Uterus (tissue), 4 donors: ENCODE data around the gene ERMN. TPM values are rescaled to one million over a fixed set of nuclear protein-coding genes. Genes with fewer than 3 reads are reported as not detected.

Source experiments
- DNase-seq, 2 donors: peaks; one replicate each; pipeline ENCODE4 v3.0.0-alpha.2; 2019 to 2020
- H3K27ac ChIP-seq, 2 donors: fragments of 200-600 bp; sonication (generic); 1 replicate in 1 of 2; 2 replicates in 1 of 2; pipeline ENCODE4 v1.5.1; 2016 to 2018
- H3K27me3 ChIP-seq, 2 donors: fragments of 200-600 bp; sonication (generic); one replicate each; pipeline ENCODE4 v1.5.1; 2018 to 2019; ENCODE audit warnings: control low read depth in 1 of 2
- H3K36me3 ChIP-seq, 2 donors: fragments of 200-600 bp; sonication (generic); one replicate each; pipeline ENCODE4 v1.5.1; 2019; ENCODE audit warnings: control low read depth in 1 of 2
- H3K4me1 ChIP-seq, 2 donors: fragments of 200-600 bp; sonication (generic); one replicate each; pipeline ENCODE4 v1.5.1; 2018 to 2019; ENCODE audit warnings: control low read depth in 1 of 2
- H3K4me3 ChIP-seq, 2 donors: fragments of 200-600 bp; sonication (generic); 1 replicate in 1 of 2; 2 replicates in 1 of 2; pipeline ENCODE4 v1.5.1; 2018 to 2019; ENCODE audit warnings: mild to moderate bottlenecking in 1 of 2
- H3K9me3 ChIP-seq, 2 donors: fragments of 200-600 bp; sonication (generic); one replicate each; pipeline ENCODE4 v1.5.1; 2019; ENCODE audit warnings: control low read depth in 1 of 2
- CTCF ChIP-seq, 4 experiments: fragments of 200-600 bp in 2 of 4; fragments of 450-650 bp in 2 of 4; sonication (generic) in 2 of 4; IDR thresholded peaks; one replicate each; pipeline ENCODE4 v1.5.1; 2016 to 2019; ENCODE audit warnings: antibody characterized with exemption in 4 of 4, mild to moderate bottlenecking in 2 of 4, moderate library complexity in 1 of 4
- POLR2A ChIP-seq, 2 donors: fragments of 450-650 bp; IDR thresholded peaks; one replicate each; pipeline ENCODE4 v1.6.1; 2016; ENCODE audit warnings: antibody characterized with exemption in 2 of 2, mild to moderate bottlenecking in 1 of 2, moderate library complexity in 1 of 2
- intact Hi-C: fragments of 100-400 bp; cut with DNase I; formaldehyde crosslinking; loops from one replicate; pipeline ENCODE4 v1.15.1; 2023; ENCODE audit warnings: low total_unique reads
- total RNA-seq, 4 donors: library from RNA; depleted of rRNA in 3 of 4; stranded (reverse); fragments of >200 nt in 3 of 4; gene quantifications; one replicate each; pipeline versions ENCODE4 v1.1.0 to v1.2.4, GENCODE V29; 2014 to 2023
- donor health status: DM: yes; HTN: yes; CAD: no.

Gene ERMN
- total RNA-seq, 4 donors from 2014 or later: 0.12 TPM; not detected in 3

GRCh38 chr2:157312866-157313486 is 12.6 kb downstream of the ERMN start:
- H3K36me3 ChIP-seq: no peaks in the 10 kb centered on the region
- H3K27me3 ChIP-seq: no peaks in the 10 kb centered on the region
- no peak for DNase-seq
- intact Hi-C loops: no loop called here
- no peaks in the 10 kb centered on the region for H3K4me1 ChIP-seq
- H3K4me3 ChIP-seq: no peak overlapping the region
- TF ChIP-seq POLR2A (IDR thresholded peaks at IDR 0.05): no peak
- TF ChIP-seq CTCF (IDR thresholded peaks at IDR 0.05): no peak
- H3K9me3 ChIP-seq: no peaks in the 10 kb centered on the region
- no peak overlapping the region for H3K27ac ChIP-seq

- H3K27ac ChIP-seq: no peak overlapping the region
- no peaks in the 10 kb centered on the region for H3K27me3 ChIP-seq
- no peak overlapping the region for H3K4me3 ChIP-seq
- H3K4me1 ChIP-seq: no peaks in the 10 kb centered on the region
- no peak for DNase-seq
- intact Hi-C loops: no loop called here
- no peaks in the 10 kb centered on the region for H3K36me3 ChIP-seq
- H3K9me3 ChIP-seq: no peaks in the 10 kb centered on the region
- TF ChIP-seq POLR2A (IDR thresholded peaks at IDR 0.05) (no peak), CTCF (IDR thresholded peaks at IDR 0.05) (no peak)
These were observed 13.9 kb downstream of the ERMN start for GRCh38 chr2:157311706-157312105.

- H3K4me3 ChIP-seq: no peak overlapping the region
- TF ChIP-seq CTCF (IDR thresholded peaks at IDR 0.05) (no peak), POLR2A (IDR thresholded peaks at IDR 0.05) (no peak)
- no peaks in the 10 kb centered on the region for H3K4me1 ChIP-seq
- H3K27ac ChIP-seq: no peak overlapping the region
- intact Hi-C loops: no loop called here
- no peaks in the 10 kb centered on the region for H3K9me3 ChIP-seq
- H3K36me3 ChIP-seq: no peaks in the 10 kb centered on the region
- DNase-seq: no peak
- H3K27me3 ChIP-seq: no peaks in the 10 kb centered on the region
These were observed 15.7 kb downstream of the ERMN start for GRCh38 chr2:157309878-157310277.

GRCh38 chr2:157307021-157307420 is 18.6 kb downstream of the ERMN start:
- TF ChIP-seq CTCF (IDR thresholded peaks at IDR 0.05) (no peak), POLR2A (IDR thresholded peaks at IDR 0.05) (no peak)
- H3K27me3 ChIP-seq: peaks cover 0 to 9% of the 10 kb centered on the region in 2 donors
- intact Hi-C loops: no loop called here
- no peak overlapping the region for H3K27ac ChIP-seq
- DNase-seq: no peak
- H3K36me3 ChIP-seq: no peaks in the 10 kb centered on the region
- H3K4me1 ChIP-seq: no peaks in the 10 kb centered on the region
- no peak overlapping the region for H3K4me3 ChIP-seq
- no peaks in the 10 kb centered on the region for H3K9me3 ChIP-seq

- Histone ChIP-seq H3K9me3 (no peaks in the 10 kb centered on the region), H3K27ac (no peak overlapping the region), H3K4me1 (no peaks in the 10 kb centered on the region), H3K36me3 (no peaks in the 10 kb centered on the region), H3K4me3 (no peak overlapping the region), H3K27me3 (peaks cover 0 to 9% of the 10 kb centered on the region in 2 donors)
- TF ChIP-seq POLR2A (IDR thresholded peaks at IDR 0.05) (no peak), CTCF (IDR thresholded peaks at IDR 0.05) (no peak)
- intact Hi-C loops: no loop called here
- DNase-seq: no peak
These were observed 19.9 kb downstream of the ERMN start for GRCh38 chr2:157305723-157306110.
